ENCODE measurements around the gene OVOL1. TPM values are rescaled to one million over a fixed set of nuclear protein-coding genes. Genes with fewer than 3 reads are reported as not detected.
"Not testable (repeated sequence)": the region's sequence is repeated elsewhere in the genome, so short reads cannot be mapped to it uniquely, and the experiment has no call there.

OVOL1 gene
- total RNA-seq, 1 experiment from 2014 or later, result not detected

DNA sequence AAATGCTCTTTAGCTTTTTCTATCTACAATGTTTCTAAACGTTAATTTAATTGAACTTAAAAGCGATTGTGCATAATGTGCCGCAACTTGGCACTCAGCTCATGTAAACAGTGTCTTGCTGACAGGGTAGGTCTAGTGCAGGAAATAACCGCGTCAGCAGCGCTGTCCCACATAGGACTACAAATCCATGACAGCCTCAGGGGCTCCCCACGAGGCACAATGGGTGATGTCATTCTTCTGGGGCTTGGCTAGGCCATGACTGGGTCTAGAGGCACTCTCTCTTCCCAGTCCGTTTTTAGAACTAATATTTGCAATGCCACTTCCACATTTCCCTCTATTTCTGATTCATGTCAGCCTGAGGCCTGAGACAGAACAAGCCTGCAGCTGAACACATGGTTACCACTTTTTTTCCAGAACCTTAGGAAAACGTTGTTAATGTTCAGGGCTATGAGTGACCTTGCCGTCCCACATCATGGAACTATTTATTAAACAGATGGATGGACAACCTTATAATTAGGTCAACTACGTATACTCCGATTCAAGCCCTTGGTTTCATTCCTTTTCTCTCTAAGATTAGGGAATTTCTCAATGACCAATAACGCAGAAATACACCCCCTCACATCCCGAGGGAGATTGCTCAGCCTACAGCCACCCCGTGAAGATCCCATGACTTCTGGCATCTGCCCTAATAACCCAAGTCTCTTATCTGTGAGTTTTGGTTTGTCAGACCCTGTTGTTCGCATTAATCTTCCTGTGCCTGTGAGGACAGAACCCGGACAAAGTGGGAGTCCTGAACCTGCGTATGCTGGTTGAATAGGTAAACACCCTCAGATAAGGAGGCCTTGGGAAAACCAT lies 27.5 kb downstream of the OVOL1 start:
- DNase-seq (ENCODE audit: low read depth), result no peak

DNA sequence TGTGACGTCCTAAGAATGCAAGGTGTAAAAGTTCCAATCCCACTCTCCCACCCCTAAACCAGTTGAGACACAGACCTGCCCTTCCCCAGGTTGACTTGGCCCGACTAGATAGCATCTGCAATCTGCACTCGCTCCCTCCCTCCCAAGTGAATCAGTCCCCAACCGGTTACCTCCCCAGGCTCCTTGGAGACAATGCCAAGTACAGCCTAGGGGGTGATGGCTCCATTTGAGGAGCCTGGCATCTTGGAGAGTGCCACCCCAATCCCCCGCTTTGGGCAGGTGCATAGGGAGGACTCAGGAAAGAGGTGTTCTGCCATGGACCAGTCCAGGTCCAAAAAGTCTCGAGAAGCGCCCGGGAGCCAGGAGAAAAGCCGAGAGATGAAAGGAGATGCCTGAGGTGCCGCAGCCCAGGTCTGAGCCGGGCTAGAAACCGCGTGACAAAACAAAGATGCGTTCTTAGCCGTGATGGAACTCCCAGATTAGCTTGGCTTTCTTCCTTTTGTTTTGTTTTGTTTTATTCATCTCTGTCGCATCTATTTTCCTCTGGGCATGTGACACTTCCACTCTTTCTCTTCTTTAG lies 28.2 kb downstream of the OVOL1 start:
- no peak for DNase-seq (ENCODE audit: low read depth)

DNA sequence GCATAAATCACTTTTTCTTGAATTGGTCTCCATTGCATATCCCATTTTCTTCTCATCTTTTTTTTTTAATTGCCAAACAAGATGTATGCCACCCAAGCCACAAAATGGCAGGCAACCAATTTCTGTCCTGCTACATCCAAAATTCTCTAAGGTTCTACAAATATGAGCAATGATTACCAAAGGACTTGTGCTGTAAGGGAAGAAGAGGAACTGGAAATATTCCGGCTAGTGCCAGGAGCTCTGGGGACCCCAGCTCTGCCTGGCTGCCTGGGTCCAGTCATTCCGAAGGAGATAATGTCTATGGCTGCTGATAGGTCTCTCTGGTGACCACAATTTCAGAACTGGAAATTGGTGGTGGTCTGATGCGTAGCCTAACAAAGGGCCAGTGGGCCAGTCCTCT lies 29.8 kb downstream of the OVOL1 start:
- no peak for DNase-seq (ENCODE audit: low read depth)

DNA sequence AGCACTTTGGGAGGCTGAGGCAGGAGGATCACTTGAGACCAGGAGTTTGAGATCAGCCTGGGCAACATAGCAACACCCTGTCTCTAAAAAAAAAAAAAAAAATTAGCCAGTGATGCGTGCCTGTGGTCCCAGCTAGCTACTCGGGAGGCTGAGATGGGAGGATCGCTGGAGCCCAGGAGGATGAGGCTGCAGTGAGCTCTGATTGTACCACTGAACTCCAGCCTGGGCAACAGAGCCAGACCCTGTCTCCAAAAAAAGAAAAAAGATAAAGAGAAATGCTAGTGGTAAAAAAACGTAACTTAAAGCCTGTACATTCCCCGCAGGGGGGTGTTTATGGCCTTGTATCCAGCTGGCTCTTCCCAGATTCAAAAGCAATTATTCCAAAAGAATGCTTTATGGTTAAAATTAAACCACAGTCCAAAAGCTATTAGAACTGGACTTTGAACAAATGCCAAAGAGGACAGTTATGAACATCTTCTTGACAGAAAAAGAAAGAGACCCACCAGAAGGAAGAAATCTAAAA lies 30.5 kb downstream of the OVOL1 start:
- no peak for DNase-seq (ENCODE audit: low read depth)

DNA sequence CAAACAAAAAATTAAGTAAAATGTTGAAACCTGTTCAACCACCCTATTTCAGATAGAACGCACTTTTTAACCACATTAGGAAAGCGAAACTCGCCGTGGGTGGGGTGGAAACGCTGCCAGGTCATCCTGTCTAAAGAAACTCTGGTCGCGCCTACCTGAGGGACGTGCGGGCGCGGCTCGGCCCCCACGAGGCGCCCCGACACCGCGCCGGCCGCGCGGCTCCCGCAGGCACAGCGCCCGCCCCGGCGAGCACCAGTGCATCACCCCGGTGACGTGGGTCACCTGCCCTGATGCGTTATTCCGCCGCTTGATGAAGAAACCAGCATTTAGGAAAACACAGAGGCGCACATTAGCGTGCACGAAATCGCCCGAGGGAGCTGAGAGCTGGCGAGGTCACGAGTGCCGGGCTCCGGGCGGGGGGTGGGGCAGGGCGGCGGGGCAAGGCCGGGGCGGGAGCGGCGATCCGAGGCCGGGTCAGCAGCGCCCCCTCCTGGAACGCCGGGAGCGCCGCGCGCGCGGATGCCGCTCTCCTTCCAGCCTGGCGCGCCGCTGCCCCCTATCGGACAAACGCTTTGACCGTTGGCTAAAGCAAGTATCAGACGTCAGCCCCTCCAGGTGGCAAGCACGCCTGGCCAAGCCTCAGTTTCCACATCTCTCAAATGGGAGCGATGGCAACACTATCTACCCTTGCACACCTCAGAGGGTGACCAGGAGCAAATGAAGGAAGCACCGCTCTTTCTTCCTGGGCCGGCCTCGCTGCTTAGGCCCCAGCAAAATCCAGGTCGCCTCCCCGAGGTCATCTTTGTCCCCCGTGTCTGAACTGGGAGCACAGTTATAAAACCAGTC lies 31.2 kb downstream of the OVOL1 start:
- peak; percentile 77 for DNase-seq (ENCODE audit: low read depth)

DNA sequence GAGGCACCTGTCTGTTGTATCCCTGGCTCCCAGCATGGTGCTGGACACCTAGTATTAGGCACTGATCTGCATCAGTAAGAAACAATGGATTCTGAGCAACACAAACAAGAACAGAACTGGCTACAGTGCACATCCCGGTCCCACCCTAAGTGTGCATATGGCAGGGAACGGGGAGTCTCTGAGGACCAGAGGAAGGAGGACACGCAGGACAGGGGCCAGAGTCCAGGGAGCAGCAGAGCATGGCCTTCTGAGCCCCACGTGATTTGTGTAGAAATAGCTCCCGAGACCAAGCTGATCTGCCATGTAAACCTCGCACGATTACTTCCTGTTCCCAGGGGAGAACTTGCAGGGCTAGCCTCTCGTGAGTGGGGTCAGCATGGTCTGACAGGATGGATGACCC lies 34.2 kb downstream of the OVOL1 start:
- no peak for DNase-seq (ENCODE audit: low read depth)

DNA sequence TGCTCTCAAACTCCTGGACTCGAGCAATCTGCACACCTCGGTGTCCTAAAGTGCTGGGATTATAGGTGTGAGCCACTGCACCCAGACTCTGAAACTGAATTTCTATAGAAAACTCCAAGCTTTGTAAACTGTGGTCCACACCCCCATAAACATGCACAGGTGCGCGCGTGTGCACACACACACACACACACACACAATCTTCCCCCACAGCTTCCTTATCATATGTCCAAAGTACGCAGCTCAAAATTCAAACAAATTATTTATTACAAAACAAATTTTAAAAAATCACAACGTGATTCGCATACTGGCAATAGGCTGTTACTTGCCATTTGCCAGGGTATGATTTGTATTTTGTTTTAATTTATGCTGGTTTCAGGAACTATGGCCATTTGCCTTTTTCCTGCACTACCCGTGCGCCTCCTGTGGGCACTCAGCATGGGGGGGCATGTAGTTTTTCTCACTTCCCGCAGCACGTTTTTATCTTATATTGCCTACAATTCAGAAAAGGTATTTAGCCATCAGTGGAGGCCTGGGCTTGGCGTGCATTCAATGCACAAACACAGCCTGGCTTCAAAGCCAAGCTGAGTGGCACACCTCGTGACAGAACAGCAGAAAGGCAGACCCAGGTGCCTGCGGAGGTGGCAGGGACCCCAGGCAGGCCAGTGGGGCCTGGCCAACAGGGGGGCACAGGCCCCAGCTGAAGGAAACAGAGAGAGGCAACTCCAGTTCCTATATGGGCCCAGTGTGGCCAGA lies 36.1 kb downstream of the OVOL1 start:
- no peak for DNase-seq (ENCODE audit: low read depth)

DNA sequence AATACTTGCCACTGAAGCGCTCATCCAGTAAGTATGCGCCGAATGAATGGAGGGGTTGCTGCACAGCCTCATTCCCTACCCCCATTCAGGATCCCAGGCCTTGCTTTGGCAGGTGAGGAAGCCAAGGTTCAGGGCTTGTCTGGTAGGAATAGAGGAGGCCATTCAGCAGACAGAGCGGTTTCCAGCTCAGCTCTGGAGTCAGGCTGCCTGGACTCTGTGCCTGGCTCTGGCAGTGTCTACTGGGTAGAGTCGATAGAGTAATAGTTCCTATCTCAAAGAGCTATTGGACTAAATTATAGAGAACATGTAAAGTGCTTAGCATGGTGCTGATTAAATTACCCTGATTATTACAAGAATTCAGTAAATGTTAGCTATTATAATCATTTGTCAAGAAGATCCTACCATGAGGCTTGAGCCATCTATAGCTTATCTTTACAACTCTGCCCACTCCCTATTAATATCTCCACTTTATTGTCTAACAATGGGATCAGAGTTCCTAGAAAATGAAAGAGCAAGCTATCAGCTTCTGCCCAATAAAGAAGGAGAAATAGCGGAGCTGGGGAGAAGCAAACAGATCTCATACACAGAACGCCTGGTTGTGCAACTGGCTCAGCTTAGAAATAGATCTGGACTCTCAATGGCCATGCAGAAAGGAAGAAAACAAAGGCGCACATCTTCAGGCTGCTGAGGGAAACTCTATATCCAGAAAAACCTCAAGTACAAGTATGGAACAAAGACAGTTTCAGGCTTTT lies 40.3 kb downstream of the OVOL1 start:
- DNase-seq (ENCODE audit: low read depth), result no peak

DNA sequence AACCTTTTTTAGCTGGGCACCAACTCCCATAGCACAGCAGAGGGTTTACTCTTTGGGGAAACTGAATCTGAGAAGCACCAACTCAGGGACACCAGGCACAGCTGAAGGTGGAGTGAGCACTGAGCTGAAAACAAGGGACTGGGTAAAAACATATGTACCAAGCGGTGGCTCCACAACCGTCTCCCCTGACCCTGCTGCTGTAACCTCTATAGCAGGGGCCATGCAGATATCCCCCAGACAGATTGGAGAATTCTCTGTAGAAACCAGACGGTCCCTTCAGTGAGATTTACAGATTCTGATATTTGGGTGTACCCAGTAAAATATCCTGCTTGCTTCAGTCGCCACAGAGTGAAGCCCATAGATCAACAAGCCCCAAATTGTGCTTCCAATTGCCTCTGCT lies 42.6 kb downstream of the OVOL1 start:
- no peak for DNase-seq (ENCODE audit: low read depth)

DNA sequence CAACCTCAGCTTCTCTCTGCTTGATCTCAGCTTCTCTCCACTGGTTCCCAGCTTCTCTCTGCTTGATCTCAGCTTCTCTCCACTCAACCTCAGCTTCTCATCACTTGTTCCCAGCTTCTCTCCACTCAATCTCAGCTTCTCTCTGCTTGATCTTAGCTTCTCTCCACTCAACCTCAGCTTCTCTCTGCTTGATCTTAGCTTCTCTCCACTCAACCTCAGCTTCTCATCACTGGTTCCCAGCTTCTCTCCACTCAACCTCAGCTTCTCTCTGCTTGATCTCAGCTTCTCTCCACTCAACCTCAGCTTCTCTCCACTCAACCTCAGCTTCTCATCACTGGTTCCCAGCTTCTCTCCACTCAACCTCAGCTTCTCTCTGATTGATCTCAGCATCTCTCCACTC lies 45.4 kb downstream of the OVOL1 start:
- DNase-seq (ENCODE audit: low read depth), result not testable (repeated sequence)

DNA sequence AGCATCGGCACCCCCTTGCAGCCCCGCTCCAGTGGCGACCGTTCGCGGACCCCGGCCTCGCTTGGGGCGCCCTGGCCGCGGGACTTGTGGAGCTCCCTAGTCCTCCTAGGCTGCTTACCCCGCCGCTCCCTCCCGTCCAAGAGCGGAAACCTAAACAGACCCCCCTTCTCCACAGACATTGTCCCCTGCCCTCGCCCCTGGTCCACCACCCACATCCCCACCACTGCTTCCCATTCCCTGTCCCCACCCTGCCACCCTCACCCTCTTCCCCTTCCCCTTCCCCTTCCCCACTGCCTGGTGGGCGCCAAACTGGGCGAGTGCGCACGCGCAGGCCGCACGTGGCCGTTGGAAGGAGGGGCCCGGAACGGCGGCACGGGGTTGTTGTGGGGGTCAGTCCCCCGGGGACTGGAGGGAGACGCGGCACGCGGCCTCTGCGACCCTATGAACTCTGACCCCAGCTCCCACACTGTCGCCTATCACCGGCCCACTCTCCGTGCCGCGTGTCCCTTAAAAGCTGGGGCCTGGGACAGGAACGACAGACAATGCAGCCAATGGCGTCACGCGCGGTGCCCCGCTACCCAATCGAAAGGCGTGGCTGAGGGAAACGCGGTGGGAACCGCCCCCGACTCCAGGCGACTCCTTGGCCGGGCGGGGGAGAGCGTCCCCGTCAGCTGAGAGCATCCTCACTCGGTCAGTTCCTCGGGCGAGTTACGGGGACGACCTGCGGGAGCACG lies 46.6 kb downstream of the OVOL1 start, which contains the start of gene SNX32:
Gene SNX32 (plus strand): TSS at position 667 of the 734 bp plus-strand sequence. CDS start 103 bp downstream, outside the sequence.
- peak; percentile 59 for DNase-seq (ENCODE audit: low read depth)

DNA sequence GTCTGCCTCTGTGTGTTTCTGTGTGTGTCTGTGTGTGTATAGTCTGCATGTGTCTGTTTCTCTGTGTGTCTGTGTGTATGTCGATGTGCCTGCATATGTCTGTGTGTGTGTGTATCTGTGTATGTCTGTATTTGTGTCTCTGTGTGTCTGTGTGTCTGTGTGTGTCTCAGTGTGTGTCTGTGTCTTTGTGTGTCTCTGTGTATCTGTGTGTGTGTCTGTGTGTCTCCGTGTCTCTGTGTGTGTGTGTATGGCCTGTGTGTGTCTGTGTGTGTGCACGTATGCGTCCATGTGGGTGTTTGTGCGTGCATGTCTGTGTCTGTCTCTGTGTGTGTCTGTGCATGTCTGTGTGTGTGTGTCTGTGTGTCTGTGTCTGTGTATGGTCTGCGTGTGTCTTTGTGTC lies 47.3 kb downstream of the OVOL1 start:
- DNase-seq (ENCODE audit: low read depth), result no peak

DNA sequence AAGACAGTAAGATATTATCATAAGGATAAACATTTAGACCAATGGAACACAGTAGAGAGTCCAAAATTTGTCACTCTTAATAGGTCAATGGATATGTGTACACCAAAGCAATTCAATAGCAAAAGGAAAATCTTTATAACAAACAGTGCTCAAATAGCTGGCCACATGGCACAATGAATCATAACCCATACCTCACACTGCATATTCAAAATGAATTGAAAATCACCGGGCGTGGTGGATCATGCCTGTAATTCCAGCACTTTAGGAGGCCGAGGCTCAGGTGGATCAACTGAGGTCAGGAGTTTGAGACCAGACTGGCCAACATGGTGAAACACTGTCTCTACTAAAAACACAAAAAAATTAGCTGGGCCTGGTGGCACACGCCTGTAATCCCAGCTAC lies 55.3 kb downstream of the OVOL1 start:
- no peak for DNase-seq (ENCODE audit: low read depth)

DNA sequence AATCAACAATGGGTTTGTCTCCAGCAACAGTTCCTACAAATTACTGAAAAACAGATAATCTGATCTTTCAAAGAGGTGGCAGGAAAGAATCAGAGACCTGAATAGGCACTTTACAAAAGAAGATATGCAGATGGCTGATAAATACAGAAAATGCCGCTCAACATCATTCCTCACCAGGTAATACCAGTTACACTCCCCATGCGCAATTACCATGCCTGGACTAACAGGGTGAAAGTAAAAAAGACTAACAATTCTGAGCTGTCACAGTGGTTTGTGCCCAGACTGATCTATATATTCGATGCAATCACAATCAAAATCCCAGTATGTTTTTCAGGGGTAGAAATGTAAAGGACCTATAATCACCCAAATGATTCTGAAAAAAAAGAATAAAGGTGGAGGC lies 56.9 kb downstream of the OVOL1 start:
- DNase-seq (ENCODE audit: low read depth), result no peak

DNA sequence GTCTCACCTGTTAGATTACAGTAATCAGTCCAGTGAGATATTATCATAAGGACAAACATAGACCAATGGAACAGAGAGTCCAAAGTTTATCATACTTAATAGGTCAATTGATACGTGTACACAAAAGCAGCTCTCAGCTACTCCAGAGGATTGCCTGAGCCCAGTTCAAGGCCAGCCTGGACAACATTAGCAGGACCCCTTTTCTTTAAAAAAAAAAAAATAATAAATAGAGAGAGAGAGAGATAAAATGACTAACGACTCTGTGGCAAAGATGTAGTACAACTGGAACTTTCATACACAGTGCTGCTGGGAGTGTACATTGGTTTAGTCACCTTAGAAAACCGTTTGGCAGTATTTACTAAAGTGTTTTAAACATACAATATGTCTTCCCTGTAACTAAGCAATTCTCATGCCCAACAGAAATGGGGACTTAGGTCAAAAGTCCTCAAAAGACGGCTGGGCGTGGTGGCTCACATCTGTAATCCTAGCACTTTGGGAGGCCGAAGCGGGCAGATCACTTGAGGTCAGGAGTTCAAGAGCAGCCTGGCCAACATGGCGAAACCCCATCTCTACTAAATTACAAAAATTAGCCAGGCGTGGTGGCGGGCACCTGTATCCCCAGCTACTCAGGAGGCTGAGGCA lies 57.5 kb downstream of the OVOL1 start:
- no peak for DNase-seq (ENCODE audit: low read depth)
